Muscle layer of duodenum (tissue), 2 donors: ENCODE measurements around the gene AOC3.
A peak's percentile ranks its signal among the peaks of the same experiment; 100 is the strongest.

Source experiments
- H3K27ac ChIP-seq: one replicate; pipeline ENCODE4 v1.7.0; 2013; ENCODE audit warnings: mild to moderate bottlenecking, low read length
- H3K27me3 ChIP-seq: one replicate; pipeline ENCODE4 v1.7.0; 2013; ENCODE audit warnings: low read depth, mild to moderate bottlenecking, control low read depth, low read length
- H3K36me3 ChIP-seq, 2 donors: one replicate each; pipeline ENCODE4 v1.7.0; 2013; ENCODE audit warnings: low read length in 2 of 2, control low read depth in 1 of 2, mild to moderate bottlenecking in 1 of 2; ENCODE audit not compliant: insufficient read depth in 2 of 2, control insufficient read depth in 1 of 2
- H3K4me1 ChIP-seq, 2 donors: one replicate each; pipeline ENCODE4 v1.7.0; 2013; ENCODE audit warnings: low read length in 2 of 2, mild to moderate bottlenecking in 2 of 2, control low read depth in 1 of 2, moderate library complexity in 1 of 2; ENCODE audit not compliant: insufficient read depth in 2 of 2, control insufficient read depth in 1 of 2
- H3K4me3 ChIP-seq, 2 donors: one replicate each; pipeline ENCODE4 v1.7.0; 2013; ENCODE audit warnings: low read length in 2 of 2, low read depth in 1 of 2, mild to moderate bottlenecking in 1 of 2
- H3K9me3 ChIP-seq, 2 donors: one replicate each; pipeline ENCODE4 v1.7.0; 2013; ENCODE audit warnings: low read length in 2 of 2, control low read depth in 1 of 2, mild to moderate bottlenecking in 1 of 2; ENCODE audit not compliant: control insufficient read depth in 1 of 2
- donor health status: healthy.

The AOC3 gene

DNA sequence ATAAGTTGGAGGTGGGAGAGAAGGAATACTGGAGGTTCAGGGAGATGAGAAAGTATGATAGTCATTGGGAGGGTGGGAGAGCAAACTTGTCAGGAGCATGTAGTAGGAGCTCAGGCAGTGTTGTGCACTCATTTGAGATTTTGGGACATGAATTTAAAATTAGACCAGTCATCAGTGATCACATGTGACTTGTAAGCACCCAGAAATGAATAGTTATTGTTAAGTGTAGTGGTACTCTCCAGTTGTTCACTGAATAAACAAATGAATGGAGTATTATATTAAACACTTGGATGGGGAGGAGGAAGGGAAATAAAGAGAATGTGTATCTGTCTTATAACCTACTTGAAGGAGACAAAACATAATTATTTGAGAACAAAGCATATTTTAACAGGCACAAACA is 20.0 kb upstream of the AOC3 start:
- Histone ChIP-seq H3K4me3 (no peak overlapping the region), H3K9me3 (no peaks in the 10 kb centered on the region), H3K36me3 (peaks cover 3% of the 10 kb centered on the region in 2 donors), H3K27me3 (no peaks in the 10 kb centered on the region), H3K27ac (no peak overlapping the region), H3K4me1 (peaks cover 11 to 15% of the 10 kb centered on the region in 2 donors)

DNA sequence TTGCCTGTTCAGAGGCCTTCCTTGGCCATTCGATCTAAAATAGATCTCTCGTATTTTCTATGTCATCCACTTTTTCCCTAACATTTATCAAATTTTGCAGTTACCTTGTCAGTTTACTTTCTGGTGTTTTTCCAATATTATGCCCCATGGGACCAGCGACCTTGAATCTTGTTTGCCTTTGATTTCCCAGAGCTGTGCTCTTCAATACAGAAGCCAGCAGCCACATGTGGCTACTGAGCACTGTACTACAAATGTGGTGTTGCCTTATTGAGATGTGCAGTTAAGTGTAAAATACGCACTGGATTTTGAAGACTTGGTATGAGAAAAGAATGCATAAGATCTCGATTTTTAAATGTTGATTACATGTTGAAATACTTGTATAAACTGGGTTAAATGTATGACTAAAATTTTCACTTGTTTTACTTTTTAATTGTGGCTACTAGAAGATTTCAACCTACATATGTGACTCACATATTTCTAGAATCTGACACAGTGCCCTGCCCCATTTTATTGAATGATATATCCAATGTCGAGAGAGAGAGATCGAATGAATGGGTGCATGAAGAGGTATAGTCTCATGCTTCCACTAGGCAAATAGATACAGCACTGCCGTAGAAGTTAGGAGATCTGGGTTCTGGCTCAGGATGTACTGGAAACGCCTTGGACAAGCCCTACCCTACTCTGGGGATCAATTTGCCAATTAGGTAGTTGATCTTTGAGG is 18.6 kb upstream of the AOC3 start:
- Histone ChIP-seq H3K9me3 (no peaks in the 10 kb centered on the region), H3K36me3 (peaks cover 3 to 11% of the 10 kb centered on the region in 2 donors), H3K4me3 (peak overlapping the region; percentile 98), H3K27ac (peak overlapping the region; percentile 98), H3K27me3 (no peaks in the 10 kb centered on the region), H3K4me1 (peaks cover 11 to 15% of the 10 kb centered on the region in 2 donors)

DNA sequence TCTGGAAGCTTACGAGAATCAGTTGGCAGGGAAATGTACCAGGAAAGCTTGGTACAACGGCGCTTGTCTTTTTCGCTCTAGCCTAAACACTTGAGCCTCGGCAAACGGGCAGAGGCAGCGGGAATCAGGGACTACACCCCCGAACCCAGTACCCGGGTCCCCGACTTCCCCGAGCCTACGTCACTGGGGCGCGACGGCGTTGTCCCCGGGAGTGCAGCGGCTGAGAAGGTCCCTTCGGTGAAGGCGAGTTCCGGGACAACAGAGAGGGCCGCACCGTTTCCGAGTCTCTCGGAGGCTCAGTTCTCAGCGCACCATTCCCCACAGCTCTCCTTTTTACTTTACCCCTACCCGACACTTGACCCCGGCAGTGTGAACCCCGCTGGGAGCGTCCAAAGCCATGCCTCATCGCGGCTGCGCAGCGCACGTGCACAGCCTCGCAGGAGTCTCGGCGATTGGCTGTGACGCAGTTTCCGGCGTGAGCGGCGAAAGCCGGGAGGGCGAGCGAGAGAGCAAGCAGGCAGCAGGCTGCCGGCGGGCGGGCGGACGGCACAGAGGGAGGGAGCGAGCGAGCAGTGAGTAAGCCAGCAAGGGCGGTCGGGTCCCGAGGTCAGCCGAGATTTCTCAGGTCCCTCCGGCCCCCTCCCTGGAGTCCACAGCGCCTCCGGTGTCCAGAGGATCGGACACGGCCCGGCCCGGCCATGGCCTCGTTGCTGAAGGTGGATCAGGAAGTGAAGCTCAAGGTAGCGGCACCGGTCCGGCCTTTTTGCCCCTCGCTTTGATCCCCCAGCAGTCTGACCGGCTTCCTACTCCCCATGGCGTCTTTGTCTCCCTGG is 17.8 kb upstream of the AOC3 start, which contains the start of gene PSME3:
TSS of gene PSME3 (plus strand) at position 464 of the 833 bp plus-strand sequence. CDS start at position 699, 235 bp downstream.
- Histone ChIP-seq H3K27ac (peak within 1 kb of the TSS; percentile 98), H3K9me3 (no peaks in the 10 kb centered on the region), H3K36me3 (peaks cover 10 to 19% of the 10 kb centered on the region in 2 donors), H3K27me3 (no peaks in the 10 kb centered on the region), H3K4me3 (peak within 1 kb of the TSS; percentile 98), H3K4me1 (peaks cover 11 to 15% of the 10 kb centered on the region in 2 donors)

DNA sequence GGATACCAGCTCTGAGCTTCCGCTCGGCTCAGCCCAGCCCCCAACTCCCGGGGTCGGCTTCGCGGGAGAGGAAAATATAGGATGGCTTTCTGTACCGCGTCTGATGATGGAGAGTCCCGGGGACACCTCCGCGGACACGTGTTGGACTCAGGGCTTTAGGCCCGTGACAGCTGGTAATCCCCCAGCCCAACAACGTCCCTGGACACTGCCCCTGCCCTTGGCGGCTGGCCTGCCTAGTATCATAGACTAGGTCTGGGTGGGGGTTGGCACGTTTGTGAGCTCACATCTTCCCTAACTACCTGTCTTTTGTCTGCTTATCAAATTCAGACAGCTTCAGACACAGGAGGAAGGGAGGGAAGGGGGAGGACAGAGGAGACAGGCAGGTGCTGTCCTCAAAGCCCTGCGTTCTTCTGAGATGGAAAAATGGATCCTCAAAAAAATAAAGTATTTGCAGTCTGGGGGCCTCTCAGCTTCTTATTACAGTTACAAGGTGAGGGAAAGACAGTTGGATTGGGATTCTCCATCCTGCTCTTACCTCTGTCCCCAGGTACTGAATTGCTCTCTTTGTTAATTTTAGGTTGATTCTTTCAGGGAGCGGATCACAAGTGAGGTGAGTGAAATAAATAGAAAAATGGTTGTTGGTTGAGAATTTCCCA is 17.1 kb upstream of the AOC3 start:
- no peaks in the 10 kb centered on the region for H3K27me3 ChIP-seq
- H3K36me3 ChIP-seq: peaks cover 15 to 26% of the 10 kb centered on the region in 2 donors
- peak overlapping the region; percentile 98 for H3K27ac ChIP-seq
- H3K4me1 ChIP-seq: peaks cover 11 to 15% of the 10 kb centered on the region in 2 donors
- no peaks in the 10 kb centered on the region for H3K9me3 ChIP-seq
- peak overlapping the region; percentile 98 for H3K4me3 ChIP-seq

DNA sequence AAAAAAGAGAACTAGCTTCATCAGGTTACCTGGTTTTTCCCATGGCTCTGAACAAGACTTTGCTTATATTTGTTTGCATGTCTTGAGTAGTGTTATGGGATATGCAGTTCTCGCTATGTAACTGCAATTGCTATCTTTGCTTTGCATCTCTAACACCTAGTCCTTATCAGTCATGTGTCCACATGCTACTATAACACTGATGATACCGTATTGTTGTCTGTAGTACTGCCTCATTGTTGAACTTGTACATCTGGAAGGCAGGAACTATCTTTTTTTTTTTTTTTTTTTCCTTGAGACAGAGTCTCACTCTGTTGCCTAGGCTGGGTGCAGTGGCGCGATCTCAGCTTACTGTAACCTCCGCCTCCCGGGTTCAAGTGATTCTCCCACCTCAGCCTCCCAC is 15.3 kb upstream of the AOC3 start:
- Histone ChIP-seq H3K36me3 (peaks cover 24 to 35% of the 10 kb centered on the region in 2 donors), H3K27ac (no peak overlapping the region), H3K4me3 (no peak overlapping the region), H3K27me3 (no peaks in the 10 kb centered on the region), H3K9me3 (no peaks in the 10 kb centered on the region), H3K4me1 (peaks cover 11 to 15% of the 10 kb centered on the region in 2 donors)

DNA sequence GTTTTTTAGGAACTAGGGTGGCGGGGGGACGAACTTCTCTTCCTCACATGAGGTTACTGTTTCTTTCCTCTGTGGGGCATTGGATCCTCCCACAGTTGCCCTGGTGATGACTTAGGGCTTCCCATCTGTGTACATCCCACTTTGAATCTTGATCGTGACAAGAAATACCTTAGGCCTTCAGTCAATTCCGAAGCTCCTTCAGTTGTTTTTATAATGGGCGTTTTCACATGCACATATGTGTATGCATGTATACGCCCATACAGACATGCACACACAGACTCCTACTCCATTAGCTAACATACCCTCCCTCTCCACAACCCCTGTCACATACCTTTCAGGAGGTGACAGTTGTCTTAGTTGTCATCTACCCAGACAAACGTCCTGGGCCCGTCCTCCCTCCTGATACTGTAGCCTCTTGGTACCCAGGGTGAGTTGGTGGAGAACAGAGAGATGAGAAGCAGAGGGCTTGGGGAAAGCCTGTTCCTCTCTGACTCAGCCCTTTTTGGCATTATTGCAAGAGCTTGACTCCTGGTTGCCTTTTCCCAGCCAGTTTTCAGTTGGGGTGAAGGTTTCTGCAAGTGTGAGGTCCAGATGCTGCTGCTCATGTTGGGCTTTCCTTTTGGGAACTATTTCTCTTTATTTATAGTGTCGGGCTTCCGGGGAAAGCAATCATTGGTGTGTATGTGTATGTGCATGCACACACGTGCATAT is 8.9 kb upstream of the AOC3 start:
- H3K36me3 ChIP-seq: peaks cover 61 to 70% of the 10 kb centered on the region in 2 donors
- no peaks in the 10 kb centered on the region for H3K9me3 ChIP-seq
- no peaks in the 10 kb centered on the region for H3K27me3 ChIP-seq
- H3K4me3 ChIP-seq: no peak overlapping the region
- no peak overlapping the region for H3K27ac ChIP-seq
- no peaks in the 10 kb centered on the region for H3K4me1 ChIP-seq

DNA sequence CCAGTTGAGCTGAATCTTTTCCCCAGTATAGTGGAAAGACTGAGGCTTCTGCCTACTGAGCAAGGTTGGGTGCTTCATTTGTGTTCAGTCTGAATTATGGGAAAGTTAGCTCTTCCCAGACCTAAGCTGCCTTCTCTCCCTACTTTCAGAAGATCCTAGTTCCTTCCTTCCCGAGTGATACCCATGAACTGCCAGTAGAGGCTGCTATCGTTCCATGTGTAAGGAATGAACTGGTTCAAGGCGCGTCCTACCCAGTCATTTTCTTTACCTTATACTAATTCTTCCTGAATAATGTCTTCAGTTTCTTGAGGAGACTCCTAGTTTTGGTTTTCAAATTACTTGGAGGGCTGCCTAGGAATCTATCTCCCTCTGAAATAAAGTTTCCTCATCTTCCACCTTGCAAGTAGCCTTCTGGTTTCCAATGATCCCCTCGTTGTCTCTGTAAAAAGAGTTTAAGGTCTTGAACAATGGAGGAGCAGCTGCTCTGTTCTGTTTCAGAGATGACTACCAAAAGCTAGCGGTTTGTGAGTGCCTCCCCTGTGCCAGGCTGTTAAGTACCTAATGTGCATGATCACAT is 7.6 kb upstream of the AOC3 start:
- Histone ChIP-seq H3K4me3 (no peak overlapping the region), H3K27me3 (no peaks in the 10 kb centered on the region), H3K36me3 (peaks cover 53 to 58% of the 10 kb centered on the region in 2 donors), H3K27ac (no peak overlapping the region), H3K4me1 (no peaks in the 10 kb centered on the region), H3K9me3 (no peaks in the 10 kb centered on the region)

DNA sequence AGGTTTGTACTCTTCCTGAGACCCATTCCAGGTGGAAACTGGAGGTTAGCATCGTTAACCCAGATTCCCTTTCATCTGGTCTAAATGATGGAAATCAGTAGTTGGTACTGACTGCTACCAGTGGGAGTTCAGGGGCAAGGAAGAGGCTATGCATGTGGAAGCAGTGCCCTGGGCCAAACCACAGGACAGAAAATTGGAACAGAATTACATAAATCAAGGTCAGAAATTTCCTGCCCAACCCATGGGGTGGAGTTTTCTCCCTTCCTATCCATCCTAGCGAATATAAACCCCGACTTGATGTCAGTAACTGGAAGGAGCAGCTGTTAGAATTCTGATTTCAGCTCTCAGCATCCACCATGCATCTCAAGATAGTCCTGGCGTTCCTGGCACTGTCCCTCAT is 6.7 kb upstream of the AOC3 start, which contains the start of gene AOC2:
TSS of gene AOC2 (plus strand) at position 310 of the 400 bp plus-strand sequence. CDS start at position 357, 47 bp downstream.
- Histone ChIP-seq H3K4me1 (peaks cover 0 to 2% of the 10 kb centered on the region in 2 donors), H3K4me3 (no peak within 1 kb of the TSS), H3K36me3 (peaks cover 45 to 50% of the 10 kb centered on the region in 2 donors), H3K27me3 (no peaks in the 10 kb centered on the region), H3K27ac (no peak within 1 kb of the TSS), H3K9me3 (no peaks in the 10 kb centered on the region)

DNA sequence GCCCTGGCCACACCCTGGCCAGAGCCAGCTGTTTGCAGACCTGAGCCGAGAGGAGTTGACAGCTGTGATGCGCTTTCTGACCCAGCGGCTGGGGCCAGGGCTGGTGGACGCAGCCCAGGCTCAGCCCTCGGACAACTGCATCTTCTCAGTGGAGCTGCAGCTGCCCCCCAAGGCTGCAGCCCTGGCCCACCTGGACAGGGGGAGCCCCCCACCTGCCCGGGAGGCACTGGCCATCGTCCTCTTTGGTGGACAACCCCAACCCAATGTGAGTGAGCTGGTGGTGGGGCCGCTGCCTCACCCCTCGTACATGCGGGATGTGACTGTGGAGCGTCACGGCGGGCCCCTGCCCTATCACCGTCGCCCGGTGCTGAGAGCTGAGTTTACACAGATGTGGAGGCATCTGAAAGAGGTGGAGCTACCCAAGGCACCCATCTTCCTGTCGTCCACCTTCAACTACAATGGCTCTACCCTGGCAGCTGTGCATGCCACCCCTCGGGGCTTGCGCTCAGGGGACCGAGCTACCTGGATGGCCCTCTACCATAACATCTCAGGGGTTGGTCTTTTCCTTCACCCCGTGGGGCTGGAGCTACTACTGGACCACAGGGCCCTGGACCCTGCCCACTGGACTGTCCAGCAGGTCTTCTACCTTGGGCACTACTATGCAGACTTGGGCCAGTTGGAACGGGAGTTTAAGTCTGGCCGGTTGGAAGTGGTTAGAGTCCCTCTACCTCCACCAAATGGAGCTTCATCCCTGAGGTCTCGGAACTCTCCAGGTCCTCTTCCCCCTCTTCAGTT is 6.0 kb upstream of the AOC3 start:
- H3K27ac ChIP-seq: no peak overlapping the region
- H3K4me1 ChIP-seq: peaks cover 0 to 9% of the 10 kb centered on the region in 2 donors
- H3K36me3 ChIP-seq: peaks cover 42 to 45% of the 10 kb centered on the region in 2 donors
- H3K4me3 ChIP-seq: no peak overlapping the region
- H3K9me3 ChIP-seq: no peaks in the 10 kb centered on the region
- no peaks in the 10 kb centered on the region for H3K27me3 ChIP-seq

DNA sequence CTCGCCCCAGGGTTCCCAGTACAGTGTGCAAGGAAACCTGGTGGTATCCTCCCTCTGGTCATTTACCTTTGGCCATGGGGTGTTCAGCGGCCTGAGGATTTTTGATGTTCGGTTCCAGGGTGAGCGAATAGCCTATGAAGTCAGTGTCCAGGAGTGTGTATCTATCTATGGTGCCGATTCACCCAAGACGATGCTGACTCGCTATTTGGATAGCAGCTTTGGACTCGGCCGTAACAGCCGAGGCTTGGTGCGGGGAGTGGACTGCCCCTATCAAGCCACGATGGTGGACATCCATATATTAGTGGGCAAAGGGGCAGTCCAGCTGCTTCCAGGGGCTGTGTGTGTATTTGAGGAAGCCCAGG is 5.5 kb upstream of the AOC3 start:
- Histone ChIP-seq H3K27ac (no peak overlapping the region), H3K36me3 (peaks cover 41 to 45% of the 10 kb centered on the region in 2 donors)

More for the DNA sequence above, 5.5 kb upstream of the AOC3 start:
- Histone ChIP-seq H3K27me3 (no peaks in the 10 kb centered on the region), H3K4me1 (peaks cover 0 to 12% of the 10 kb centered on the region in 2 donors), H3K9me3 (no peaks in the 10 kb centered on the region), H3K4me3 (no peak overlapping the region)
